HS-5 (cell line): ENCODE measurements around the gene USP43.
"Not testable (repeated sequence)": the region's sequence is repeated elsewhere in the genome, so short reads cannot be mapped to it uniquely, and the experiment has no call there.

ENCODE experiments used
- DNase-seq: peaks from one replicate; pipeline ENCODE4 v3.0.0-alpha.2; 2012; ENCODE audit warnings: low read depth

USP43 gene, protein sequence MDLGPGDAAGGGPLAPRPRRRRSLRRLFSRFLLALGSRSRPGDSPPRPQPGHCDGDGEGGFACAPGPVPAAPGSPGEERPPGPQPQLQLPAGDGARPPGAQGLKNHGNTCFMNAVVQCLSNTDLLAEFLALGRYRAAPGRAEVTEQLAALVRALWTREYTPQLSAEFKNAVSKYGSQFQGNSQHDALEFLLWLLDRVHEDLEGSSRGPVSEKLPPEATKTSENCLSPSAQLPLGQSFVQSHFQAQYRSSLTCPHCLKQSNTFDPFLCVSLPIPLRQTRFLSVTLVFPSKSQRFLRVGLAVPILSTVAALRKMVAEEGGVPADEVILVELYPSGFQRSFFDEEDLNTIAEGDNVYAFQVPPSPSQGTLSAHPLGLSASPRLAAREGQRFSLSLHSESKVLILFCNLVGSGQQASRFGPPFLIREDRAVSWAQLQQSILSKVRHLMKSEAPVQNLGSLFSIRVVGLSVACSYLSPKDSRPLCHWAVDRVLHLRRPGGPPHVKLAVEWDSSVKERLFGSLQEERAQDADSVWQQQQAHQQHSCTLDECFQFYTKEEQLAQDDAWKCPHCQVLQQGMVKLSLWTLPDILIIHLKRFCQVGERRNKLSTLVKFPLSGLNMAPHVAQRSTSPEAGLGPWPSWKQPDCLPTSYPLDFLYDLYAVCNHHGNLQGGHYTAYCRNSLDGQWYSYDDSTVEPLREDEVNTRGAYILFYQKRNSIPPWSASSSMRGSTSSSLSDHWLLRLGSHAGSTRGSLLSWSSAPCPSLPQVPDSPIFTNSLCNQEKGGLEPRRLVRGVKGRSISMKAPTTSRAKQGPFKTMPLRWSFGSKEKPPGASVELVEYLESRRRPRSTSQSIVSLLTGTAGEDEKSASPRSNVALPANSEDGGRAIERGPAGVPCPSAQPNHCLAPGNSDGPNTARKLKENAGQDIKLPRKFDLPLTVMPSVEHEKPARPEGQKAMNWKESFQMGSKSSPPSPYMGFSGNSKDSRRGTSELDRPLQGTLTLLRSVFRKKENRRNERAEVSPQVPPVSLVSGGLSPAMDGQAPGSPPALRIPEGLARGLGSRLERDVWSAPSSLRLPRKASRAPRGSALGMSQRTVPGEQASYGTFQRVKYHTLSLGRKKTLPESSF

DNA sequence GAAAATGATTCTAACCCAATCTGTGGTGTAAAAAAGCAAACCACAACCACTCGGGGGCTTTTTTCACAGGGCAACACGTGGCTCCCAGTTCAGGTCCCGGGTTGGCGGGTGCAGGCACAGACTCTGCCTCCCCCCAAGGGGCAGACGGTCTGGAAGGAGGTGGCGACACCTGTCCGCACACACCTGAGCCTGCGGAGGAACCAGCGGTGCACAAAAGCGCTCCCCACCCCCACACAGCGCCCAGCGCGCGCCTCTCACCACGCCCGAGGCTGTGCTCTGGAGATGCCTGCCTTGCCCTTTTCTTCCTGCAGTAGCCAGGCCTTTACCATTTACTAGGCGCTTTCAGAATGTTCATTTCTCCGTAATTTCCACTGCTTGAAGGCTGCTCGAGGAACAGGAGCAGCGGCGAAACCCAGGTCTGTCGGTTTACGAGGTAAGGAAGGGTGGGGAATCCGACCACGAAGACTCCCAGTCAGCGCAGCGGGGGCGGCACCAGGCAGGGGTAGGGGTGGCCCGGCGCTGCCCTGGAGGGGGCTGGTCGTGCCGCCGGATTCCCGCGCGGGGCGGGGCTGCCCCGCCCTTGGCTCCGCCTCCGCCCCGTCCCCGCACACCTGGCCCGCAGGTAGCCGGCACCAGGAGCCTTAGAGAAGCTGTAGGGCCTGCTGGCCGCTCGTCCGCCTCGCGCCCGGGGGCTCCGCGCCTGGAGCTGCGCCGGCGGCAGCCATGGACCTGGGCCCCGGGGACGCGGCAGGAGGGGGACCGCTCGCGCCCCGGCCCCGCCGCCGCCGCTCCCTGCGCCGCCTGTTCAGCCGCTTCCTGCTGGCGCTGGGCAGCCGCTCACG is at the start of gene USP43:
Gene USP43, plus strand, starts transcription at position 608 of the 842 bp plus-strand sequence. Its CDS starts 116 bp downstream, at position 724.
- no peak for DNase-seq

GRCh38 chr17:9597638-9598037 is 47.7 kb upstream of the USP43 start:
- not testable (repeated sequence) for DNase-seq

- DNase-seq, result no peak
Observed at GRCh38 chr17:9598661-9599060, 46.7 kb upstream of the USP43 start.

DNA sequence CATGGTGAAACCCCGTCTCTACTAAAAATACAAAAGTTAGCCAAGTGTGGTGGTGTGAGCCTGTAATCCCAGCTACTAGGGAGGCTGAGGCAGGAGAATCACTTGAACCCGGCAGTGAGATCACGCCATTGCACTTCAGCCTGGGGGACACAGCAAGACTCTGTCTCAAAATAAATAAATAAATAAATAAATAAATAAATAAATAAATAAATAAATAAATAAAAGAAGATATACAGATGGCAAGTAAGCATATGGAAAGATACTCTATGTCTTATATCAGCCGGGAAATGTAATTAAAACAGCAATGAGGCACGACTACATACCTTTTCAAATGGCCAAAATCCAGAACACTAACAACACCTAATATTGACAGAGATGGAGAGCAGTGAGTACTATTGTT is 40.7 kb upstream of the USP43 start:
- DNase-seq, result not testable (repeated sequence)

- DNase-seq, result no peak
Observed at GRCh38 chr17:9606453-9606852, 38.9 kb upstream of the USP43 start.

- not testable (repeated sequence) for DNase-seq
Observed at GRCh38 chr17:9607058-9607457, 38.3 kb upstream of the USP43 start.

GRCh38 chr17:9611557-9611956 is 33.8 kb upstream of the USP43 start:
- no peak for DNase-seq

- no peak for DNase-seq
Observed at GRCh38 chr17:9612006-9612405, 33.3 kb upstream of the USP43 start.

DNA sequence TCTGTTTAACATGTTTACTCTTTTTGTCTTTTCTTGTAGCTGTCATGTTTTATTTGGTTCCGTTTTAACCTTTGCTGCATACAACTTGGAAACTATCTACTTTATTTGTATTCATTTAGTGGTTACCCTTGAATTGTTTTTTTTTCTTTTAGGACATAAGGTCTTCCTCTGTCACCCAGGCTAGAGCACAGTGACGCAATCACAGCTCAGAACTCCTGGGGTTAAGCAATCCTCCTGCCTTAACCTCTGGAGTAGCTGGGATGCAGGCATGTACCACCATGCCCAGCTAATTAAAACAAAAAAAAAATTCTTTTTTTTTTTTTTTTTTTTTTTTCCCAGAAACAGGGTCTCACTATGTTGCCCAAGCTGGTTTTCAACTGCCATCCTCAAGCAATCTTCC is 29.8 kb upstream of the USP43 start:
- no peak for DNase-seq

GRCh38 chr17:9622961-9623360 is 22.4 kb upstream of the USP43 start:
- no peak for DNase-seq

- no peak for DNase-seq
Observed at GRCh38 chr17:9628509-9628908, 16.8 kb upstream of the USP43 start.

DNA sequence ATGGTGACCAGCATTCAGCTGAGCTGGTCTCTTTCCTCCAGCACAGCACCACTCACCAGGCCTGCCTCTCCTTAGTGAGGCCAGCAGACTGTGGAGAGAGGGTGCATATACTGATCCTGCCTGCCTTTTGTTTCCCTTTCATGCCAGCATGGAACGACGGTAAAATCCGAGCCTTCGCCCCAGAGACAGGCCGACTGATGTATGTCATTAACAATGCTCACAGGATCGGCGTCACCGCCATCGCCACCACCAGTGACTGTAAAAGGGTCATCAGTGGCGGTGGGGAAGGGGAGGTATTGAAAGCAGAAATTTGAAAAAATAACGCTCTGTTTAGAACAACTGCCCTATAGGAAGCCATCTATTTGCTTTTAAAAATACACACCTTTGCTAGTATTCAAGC is 12.6 kb upstream of the USP43 start:
- no peak for DNase-seq

- no peak for DNase-seq
Observed at GRCh38 chr17:9635340-9635739, 10.0 kb upstream of the USP43 start.

GRCh38 chr17:9636501-9636900 is 8.8 kb upstream of the USP43 start:
- DNase-seq, result no peak

DNA sequence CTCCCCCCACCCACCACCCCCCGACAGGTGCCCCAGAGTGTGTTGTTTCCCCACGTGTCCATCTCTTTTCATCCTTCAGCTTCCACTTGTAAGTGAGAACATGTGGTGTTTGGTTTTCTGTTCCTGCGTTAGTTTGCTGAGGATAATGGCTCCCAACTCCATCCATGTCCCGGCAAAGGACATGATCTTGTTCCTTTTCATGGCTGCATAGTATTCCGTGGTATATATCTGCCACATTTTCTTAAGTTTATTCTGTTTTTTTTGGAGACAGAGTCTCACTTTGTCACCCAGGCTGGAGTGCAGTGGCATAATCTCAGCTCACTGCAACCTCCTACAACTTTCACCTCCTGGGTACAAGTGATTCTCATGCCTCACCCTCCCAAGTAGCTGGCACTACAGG is 4.9 kb upstream of the USP43 start:
- not testable (repeated sequence) for DNase-seq

DNA sequence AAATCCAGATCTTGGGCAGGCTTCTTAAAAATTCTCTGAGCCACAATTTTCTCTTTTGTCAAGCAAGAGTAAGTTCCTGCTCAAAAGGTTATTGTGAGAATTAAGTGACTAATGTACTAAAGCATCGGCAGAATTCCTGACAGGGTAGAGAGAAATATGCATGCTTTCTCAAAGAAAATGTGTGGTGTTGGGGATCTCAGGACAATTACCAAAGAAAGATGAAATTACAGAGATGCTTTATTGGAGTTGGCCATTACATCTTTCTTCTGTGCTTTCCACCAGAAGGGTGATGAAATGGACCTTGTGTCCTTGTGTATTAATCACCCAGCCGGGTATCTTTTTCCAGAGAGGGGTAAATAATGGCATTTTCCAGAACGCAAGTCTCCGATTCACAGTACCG is 1.7 kb upstream of the USP43 start:
- no peak for DNase-seq

DNA sequence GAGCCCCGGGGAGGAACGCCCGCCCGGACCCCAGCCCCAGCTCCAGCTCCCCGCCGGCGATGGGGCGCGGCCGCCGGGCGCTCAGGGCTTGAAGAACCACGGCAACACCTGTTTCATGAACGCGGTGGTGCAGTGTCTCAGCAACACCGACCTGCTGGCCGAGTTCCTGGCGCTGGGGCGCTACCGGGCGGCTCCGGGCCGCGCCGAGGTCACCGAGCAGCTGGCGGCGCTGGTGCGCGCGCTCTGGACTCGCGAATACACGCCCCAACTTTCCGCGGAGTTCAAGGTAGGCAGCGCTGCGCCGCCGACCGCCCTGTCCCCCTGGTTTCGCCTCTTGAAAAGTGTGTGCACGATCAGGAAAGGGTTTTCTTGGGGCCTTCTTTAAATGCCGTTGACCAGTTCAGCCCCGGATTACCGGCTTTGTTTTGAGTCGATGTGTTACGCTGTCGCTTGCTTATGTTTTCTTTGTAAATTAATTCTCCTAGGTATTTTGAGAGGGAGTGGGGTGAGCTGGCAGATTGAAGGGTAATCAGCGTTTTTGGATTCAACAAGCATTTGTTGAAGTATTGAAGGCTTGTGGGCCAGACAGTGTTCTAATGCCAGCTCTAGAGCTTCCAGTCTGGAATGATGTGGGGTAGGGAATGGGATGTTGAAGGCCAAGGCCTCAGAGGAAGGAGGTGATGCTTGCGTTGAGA is 681 bp downstream of the USP43 start:
- no peak for DNase-seq

DNA sequence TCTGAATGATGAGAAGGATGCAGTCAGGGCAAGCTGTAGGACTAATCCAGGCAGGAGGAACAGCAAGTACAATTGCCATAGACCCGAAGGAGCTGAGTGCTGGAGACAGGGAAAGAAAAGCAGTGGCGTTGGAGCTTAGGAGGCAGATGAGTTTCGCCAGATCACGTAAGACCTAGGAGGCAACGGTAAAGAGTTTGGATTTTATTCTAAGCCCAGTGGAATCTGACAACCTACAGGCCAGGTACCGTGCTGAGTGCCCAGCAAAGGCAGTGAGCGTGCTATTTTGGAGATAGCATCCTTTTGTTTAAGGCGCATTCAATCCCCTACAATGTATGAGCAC is 1.2 kb downstream of the USP43 start:
- DNase-seq, result no peak

GRCh38 chr17:9647014-9647413 is 1.7 kb downstream of the USP43 start:
- DNase-seq, result no peak

DNA sequence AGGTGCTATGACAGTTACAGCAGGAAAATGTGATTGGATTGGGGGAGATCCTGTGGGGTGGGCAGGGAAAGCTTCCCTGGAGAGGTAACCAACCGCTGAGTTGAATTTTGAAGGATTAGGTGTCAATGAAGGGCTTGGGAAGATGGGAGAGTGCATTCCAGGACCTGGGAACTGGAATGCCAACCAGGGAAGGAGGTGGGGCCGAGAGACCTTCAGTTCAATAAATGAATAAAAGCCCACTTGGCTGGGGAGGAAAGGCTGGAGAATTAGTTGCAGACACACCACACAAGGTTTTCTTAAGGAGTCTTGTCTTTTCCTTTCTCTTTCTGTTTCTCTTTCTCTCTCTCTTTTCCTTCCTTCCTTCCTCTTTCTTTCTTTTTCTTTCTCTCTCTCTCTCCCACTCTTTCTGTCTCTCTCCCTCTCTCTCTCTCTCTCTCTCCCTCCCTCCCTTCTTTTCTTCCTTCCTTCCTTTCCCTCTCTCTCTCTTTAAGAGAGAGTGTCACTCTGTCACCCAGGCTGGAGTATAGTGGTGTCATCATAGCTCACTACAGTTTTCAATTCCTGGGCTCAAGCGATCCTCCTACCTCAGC is 3.3 kb downstream of the USP43 start:
- DNase-seq, result no peak
